ENCODE results near the gene SLC25A5.

- TF ChIP-seq GABPA (IDR thresholded peaks at IDR 0.05 in 1 of 2, conservative IDR thresholded peaks at IDR 0.05 in 1 of 2) (no peak), FOXA1 (IDR thresholded peaks at IDR 0.05) (no peak), REST (IDR thresholded peaks at IDR 0.05) (no peak), EGR1 (IDR thresholded peaks at IDR 0.05; ENCODE audit: low read depth in 2 of 2) (no peak), RXRA (IDR thresholded peaks at IDR 0.05) (no peak), JUND (IDR thresholded peaks at IDR 0.05) (no peak), RAD21 (IDR thresholded peaks at IDR 0.05) (no peak), HNF4A (conservative IDR thresholded peaks at IDR 0.05) (no peak), ZBTB33 (IDR thresholded peaks at IDR 0.05) (no peak)
- TF ChIP-seq, protein P1, sequence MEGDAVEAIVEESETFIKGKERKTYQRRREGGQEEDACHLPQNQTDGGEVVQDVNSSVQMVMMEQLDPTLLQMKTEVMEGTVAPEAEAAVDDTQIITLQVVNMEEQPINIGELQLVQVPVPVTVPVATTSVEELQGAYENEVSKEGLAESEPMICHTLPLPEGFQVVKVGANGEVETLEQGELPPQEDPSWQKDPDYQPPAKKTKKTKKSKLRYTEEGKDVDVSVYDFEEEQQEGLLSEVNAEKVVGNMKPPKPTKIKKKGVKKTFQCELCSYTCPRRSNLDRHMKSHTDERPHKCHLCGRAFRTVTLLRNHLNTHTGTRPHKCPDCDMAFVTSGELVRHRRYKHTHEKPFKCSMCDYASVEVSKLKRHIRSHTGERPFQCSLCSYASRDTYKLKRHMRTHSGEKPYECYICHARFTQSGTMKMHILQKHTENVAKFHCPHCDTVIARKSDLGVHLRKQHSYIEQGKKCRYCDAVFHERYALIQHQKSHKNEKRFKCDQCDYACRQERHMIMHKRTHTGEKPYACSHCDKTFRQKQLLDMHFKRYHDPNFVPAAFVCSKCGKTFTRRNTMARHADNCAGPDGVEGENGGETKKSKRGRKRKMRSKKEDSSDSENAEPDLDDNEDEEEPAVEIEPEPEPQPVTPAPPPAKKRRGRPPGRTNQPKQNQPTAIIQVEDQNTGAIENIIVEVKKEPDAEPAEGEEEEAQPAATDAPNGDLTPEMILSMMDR (IDR thresholded peaks at IDR 0.05; ENCODE audit: low read depth, low read length, missing input control) = no peak
- TF ChIP-seq, protein P2, sequence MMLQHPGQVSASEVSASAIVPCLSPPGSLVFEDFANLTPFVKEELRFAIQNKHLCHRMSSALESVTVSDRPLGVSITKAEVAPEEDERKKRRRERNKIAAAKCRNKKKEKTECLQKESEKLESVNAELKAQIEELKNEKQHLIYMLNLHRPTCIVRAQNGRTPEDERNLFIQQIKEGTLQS (IDR thresholded peaks at IDR 0.05) = no peak
Observed at GRCh38 chrX:119424999-119425398, 43.2 kb upstream of the SLC25A5 start.
